MM.1S (cell line): ENCODE measurements around the gene TSC22D3.
"Not testable (repeated sequence)": the region's sequence is repeated elsewhere in the genome, so short reads cannot be mapped to it uniquely, and the experiment has no call there.

ENCODE experiments used
- DNase-seq: peaks from one replicate; pipeline ENCODE4 v3.0.0-alpha.2; 2015
- H2AFZ ChIP-seq: fragments of 300-600 bp; sonication (generic); 2 replicates; pipeline ENCODE4 v1.6.0; 2016; ENCODE audit warnings: antibody characterized with exemption, low read length
- H3F3A ChIP-seq: fragments of 300-600 bp; sonication (generic); 2 replicates; pipeline ENCODE4 v1.6.1; 2016; ENCODE audit warnings: mild to moderate bottlenecking, antibody characterized with exemption, low read length, moderate library complexity, mixed read lengths; ENCODE audit not compliant: insufficient read depth
- H3K27ac ChIP-seq: fragments of 300-600 bp; sonication (generic); 2 replicates; pipeline ENCODE4 v1.5.1; 2016; ENCODE audit warnings: mild to moderate bottlenecking, low read length
- H3K27me3 ChIP-seq: fragments of 300-600 bp; sonication (generic); replicated peaks from 2 replicates; pipeline ENCODE4 v1.6.0; 2016; ENCODE audit warnings: low read length; ENCODE audit not compliant: insufficient read depth
- H3K36me3 ChIP-seq: fragments of 300-600 bp; sonication (generic); replicated peaks from 2 replicates; pipeline ENCODE4 v1.6.1; 2016; ENCODE audit warnings: mild to moderate bottlenecking, low read length, mixed read lengths; ENCODE audit not compliant: insufficient read depth
- H3K4me1 ChIP-seq: fragments of 300-600 bp; sonication (generic); 2 replicates; pipeline ENCODE4 v1.6.1; 2016; ENCODE audit warnings: low read length, mixed read lengths
- H3K4me2 ChIP-seq: fragments of 300-600 bp; sonication (generic); 2 replicates; pipeline ENCODE4 v1.6.0; 2016; ENCODE audit warnings: low read depth, low read length
- H3K4me3 ChIP-seq: fragments of 300-600 bp; sonication (generic); 2 replicates; pipeline ENCODE4 v1.5.1; 2016; ENCODE audit warnings: low read length, mixed read lengths
- H3K79me2 ChIP-seq: fragments of 300-600 bp; sonication (generic); 2 replicates; pipeline ENCODE4 v1.6.1; 2016; ENCODE audit warnings: mixed run types, low read length, mixed read lengths
- H3K9ac ChIP-seq: fragments of 300-600 bp; sonication (generic); 2 replicates; pipeline ENCODE4 v1.6.1; 2016; ENCODE audit warnings: low read length, mixed read lengths
- H3K9me2 ChIP-seq: fragments of 300-600 bp; sonication (generic); replicated peaks from 2 replicates; pipeline ENCODE4 v1.6.1; 2016; ENCODE audit warnings: mild to moderate bottlenecking, low read length, mixed read lengths; ENCODE audit not compliant: insufficient read depth
- H3K9me3 ChIP-seq: fragments of 300-600 bp; sonication (generic); replicated peaks from 2 replicates; pipeline ENCODE4 v1.6.1; 2016; ENCODE audit warnings: mild to moderate bottlenecking, low read length, mixed read lengths; ENCODE audit not compliant: insufficient read depth
- H4K20me1 ChIP-seq: fragments of 300-600 bp; sonication (generic); 2 replicates; pipeline ENCODE4 v1.6.1; 2016; ENCODE audit warnings: mild to moderate bottlenecking, low read length, moderate library complexity, mixed read lengths; ENCODE audit not compliant: insufficient read depth
- EZH2 ChIP-seq: fragments of 300-600 bp; sonication (generic); optimal IDR thresholded peaks from 2 replicates; pipeline ENCODE3; 2017; ENCODE audit warnings: low read depth, mild to moderate bottlenecking, antibody characterized with exemption, low read length, mixed read lengths
- EZH2phosphoT487 ChIP-seq: fragments of 300-600 bp; sonication (generic); IDR thresholded peaks from 2 replicates; pipeline ENCODE4 v1.6.1; 2018; ENCODE audit warnings: antibody characterized with exemption, low read length
- TF ChIP-seq, protein P1 (sequence below): fragments of 300-600 bp; sonication (generic); IDR thresholded peaks from 2 replicates; pipeline ENCODE4 v1.5.1; 2016; ENCODE audit warnings: antibody characterized with exemption, low read length, mixed read lengths

Gene TSC22D3

GRCh38 chrX:107818900-107819521, 43.4 kb upstream of the TSC22D3 start:
- H3K27me3 ChIP-seq = no peaks in the 10 kb centered on the region
- DNase-seq = no peak
- TF ChIP-seq, protein P1, sequence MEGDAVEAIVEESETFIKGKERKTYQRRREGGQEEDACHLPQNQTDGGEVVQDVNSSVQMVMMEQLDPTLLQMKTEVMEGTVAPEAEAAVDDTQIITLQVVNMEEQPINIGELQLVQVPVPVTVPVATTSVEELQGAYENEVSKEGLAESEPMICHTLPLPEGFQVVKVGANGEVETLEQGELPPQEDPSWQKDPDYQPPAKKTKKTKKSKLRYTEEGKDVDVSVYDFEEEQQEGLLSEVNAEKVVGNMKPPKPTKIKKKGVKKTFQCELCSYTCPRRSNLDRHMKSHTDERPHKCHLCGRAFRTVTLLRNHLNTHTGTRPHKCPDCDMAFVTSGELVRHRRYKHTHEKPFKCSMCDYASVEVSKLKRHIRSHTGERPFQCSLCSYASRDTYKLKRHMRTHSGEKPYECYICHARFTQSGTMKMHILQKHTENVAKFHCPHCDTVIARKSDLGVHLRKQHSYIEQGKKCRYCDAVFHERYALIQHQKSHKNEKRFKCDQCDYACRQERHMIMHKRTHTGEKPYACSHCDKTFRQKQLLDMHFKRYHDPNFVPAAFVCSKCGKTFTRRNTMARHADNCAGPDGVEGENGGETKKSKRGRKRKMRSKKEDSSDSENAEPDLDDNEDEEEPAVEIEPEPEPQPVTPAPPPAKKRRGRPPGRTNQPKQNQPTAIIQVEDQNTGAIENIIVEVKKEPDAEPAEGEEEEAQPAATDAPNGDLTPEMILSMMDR = no peak
- TF ChIP-seq EZH2 = no peak
- no peak for TF ChIP-seq EZH2phosphoT487

DNA sequence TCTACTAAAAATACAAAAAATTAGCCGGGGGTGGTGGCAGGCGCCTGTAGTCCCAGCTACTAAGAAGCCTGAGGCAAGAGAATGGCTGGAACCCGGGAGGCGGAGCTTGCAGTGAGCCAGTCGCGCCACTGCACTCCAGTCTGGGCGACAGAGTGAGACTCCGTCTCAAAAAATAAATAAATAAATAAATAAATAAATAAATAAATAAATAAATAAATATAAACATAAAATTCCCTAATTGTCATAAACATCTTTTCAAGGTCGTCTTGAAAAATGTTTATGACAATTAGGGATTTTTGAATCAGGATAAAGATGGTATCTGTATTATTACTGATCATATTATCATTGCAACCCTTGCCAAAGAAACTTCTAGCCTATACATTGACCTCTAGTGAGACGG, 34.5 kb upstream of the TSC22D3 start:
- not testable (repeated sequence) for H3K27me3 ChIP-seq, H3K4me3 ChIP-seq, H3K4me2 ChIP-seq, H3K79me2 ChIP-seq, H2AFZ ChIP-seq, H3K9me2 ChIP-seq, H3F3A ChIP-seq, H3K9me3 ChIP-seq, DNase-seq, H3K4me1 ChIP-seq, H3K27ac ChIP-seq, H4K20me1 ChIP-seq, H3K36me3 ChIP-seq, H3K9ac ChIP-seq

More at GRCh38 chrX:107818900-107819521, 43.4 kb upstream of the TSC22D3 start:
- Histone ChIP-seq H3K4me3 (no peak overlapping the region), H3K27ac (no peak overlapping the region), H3K36me3 (no peaks in the 10 kb centered on the region), H4K20me1 (no peaks in the 10 kb centered on the region), H3F3A (no peaks in the 10 kb centered on the region), H3K4me1 (no peaks in the 10 kb centered on the region), H3K79me2 (no peaks in the 10 kb centered on the region), H3K9me3 (no peaks in the 10 kb centered on the region), H3K9me2 (no peaks in the 10 kb centered on the region), H2AFZ (no peak overlapping the region), H3K4me2 (no peak overlapping the region), H3K9ac (no peak overlapping the region)

DNA sequence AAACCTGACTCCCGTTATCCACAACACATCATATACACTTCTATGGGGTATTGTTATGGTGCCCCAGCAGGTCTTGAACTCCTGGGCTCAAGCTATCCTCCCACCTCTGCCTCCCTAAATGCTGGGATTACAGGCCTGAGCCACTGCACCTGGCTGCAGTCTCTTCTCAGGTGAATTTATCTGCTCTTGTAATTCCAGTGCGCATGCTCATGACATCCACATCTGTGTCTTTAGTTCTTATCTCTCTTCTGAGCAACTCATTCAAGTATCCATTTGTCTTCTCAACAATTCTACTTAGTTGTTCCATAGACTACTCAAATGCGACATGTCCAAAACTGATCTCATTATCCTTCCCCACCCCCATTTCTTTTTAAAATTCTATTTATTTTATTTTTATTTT, 29.6 kb upstream of the TSC22D3 start:
- no peak overlapping the region for H2AFZ ChIP-seq
- H3K27ac ChIP-seq = no peak overlapping the region
- H3K9ac ChIP-seq = no peak overlapping the region
- no peak for DNase-seq
- H4K20me1 ChIP-seq = no peaks in the 10 kb centered on the region
- H3K4me3 ChIP-seq = no peak overlapping the region
- H3F3A ChIP-seq = no peaks in the 10 kb centered on the region
- no peaks in the 10 kb centered on the region for H3K79me2 ChIP-seq
- H3K36me3 ChIP-seq = no peaks in the 10 kb centered on the region
- H3K27me3 ChIP-seq = no peaks in the 10 kb centered on the region
- H3K4me1 ChIP-seq = no peaks in the 10 kb centered on the region
- no peak overlapping the region for H3K4me2 ChIP-seq
- H3K9me3 ChIP-seq = no peaks in the 10 kb centered on the region
- H3K9me2 ChIP-seq = no peaks in the 10 kb centered on the region
- TF ChIP-seq EZH2phosphoT487 = no peak
- TF ChIP-seq, protein P1 = no peak

- no peak for DNase-seq
- Histone ChIP-seq H3K9me2 (no peaks in the 10 kb centered on the region), H3K27ac (no peak overlapping the region), H3K36me3 (no peaks in the 10 kb centered on the region), H3K9ac (no peak overlapping the region), H3K27me3 (no peaks in the 10 kb centered on the region), H3K4me3 (no peak overlapping the region), H3K79me2 (no peaks in the 10 kb centered on the region), H3K4me1 (no peaks in the 10 kb centered on the region), H3F3A (no peaks in the 10 kb centered on the region), H4K20me1 (no peaks in the 10 kb centered on the region), H2AFZ (no peak overlapping the region), H3K4me2 (no peak overlapping the region), H3K9me3 (no peaks in the 10 kb centered on the region)
- TF ChIP-seq EZH2 (no peak), EZH2phosphoT487 (no peak)
- TF ChIP-seq, protein P1 = no peak
Observed at GRCh38 chrX:107804427-107804826, 28.8 kb upstream of the TSC22D3 start.
